HFF-Myc (cell line): ENCODE results near the gene SMAD6.

Experiments used
- DNase-seq: peaks from one replicate; pipeline ENCODE4 v3.0.0-alpha.2; 2011; ENCODE audit warnings: low read depth; ENCODE audit errors: extremely low read depth
- H3K4me3 ChIP-seq: replicated peaks from 2 replicates; pipeline ENCODE4 v1.5.1; 2011; ENCODE audit warnings: low read depth, mild to moderate bottlenecking, control low read depth, low read length
- TF ChIP-seq, protein P1 (sequence below): IDR thresholded peaks from 2 replicates; pipeline ENCODE4 v1.5.1; 2012; ENCODE audit warnings: mild to moderate bottlenecking, low read depth, low read length, control low read depth; ENCODE audit errors: missing control alignments

The SMAD6 gene

DNA sequence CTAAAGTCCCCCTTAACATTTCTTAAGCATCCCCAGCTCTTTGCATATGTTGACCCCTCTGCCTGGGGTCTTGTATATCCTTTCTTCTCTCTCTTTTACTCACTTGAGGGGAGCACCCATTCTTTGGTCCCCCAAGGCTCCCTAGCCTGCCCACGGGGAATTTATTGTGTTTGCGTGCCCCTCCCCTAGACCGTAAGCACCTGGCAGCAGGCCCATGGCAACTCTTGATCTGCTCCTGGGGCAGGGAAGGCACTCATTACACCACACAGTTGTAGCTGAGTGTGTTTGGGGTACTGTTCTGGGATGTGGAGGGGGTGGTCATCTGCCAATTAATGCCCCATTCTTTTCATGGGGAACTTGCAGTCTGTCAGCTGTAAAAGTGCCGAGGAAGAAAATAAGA lies 27.3 kb upstream of the SMAD6 start:
- TF ChIP-seq, protein P1, sequence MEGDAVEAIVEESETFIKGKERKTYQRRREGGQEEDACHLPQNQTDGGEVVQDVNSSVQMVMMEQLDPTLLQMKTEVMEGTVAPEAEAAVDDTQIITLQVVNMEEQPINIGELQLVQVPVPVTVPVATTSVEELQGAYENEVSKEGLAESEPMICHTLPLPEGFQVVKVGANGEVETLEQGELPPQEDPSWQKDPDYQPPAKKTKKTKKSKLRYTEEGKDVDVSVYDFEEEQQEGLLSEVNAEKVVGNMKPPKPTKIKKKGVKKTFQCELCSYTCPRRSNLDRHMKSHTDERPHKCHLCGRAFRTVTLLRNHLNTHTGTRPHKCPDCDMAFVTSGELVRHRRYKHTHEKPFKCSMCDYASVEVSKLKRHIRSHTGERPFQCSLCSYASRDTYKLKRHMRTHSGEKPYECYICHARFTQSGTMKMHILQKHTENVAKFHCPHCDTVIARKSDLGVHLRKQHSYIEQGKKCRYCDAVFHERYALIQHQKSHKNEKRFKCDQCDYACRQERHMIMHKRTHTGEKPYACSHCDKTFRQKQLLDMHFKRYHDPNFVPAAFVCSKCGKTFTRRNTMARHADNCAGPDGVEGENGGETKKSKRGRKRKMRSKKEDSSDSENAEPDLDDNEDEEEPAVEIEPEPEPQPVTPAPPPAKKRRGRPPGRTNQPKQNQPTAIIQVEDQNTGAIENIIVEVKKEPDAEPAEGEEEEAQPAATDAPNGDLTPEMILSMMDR = no peak
- no peak for DNase-seq
- no peak overlapping the region for H3K4me3 ChIP-seq

DNA sequence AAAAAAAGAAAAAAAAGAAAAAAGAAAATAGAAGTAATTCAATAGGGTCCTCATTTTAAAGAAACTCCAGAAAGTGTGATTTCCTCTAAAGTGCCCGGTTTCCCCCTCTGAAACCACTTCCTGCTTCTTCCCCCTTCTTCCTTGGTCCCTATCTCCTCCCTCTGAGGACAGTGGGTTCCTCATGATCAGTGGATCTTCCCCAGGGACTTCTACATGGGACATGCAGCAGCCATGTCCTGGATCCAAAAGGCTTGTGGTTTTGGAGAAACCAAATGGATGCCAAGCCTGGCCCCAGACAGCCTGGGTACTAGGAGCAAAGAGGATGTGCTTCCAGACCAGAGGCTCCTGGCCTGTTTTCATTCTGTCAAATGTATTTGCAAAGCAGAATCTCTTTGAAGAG lies 26.6 kb upstream of the SMAD6 start:
- TF ChIP-seq, protein P1 = no peak
- no peak overlapping the region for H3K4me3 ChIP-seq
- DNase-seq = no peak

DNA sequence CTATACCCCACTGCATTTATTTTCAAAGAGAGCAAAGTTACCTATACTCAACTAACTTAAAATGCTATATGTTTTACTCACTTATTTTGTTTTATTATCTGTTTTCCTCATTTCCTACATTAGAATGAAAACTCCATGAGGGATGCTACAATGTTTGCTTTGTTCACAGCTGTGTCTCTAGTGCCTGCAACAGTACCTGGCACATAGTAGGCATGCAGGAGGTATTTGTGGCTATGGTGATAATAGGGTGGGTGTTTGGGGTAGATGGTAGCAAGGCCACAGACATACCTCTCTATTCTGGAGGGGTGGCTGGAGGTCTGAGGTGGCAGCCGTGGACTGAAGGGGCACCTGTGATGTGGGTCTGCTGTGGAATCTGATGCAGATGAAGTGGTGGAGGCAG lies 24.7 kb upstream of the SMAD6 start:
- DNase-seq = no peak
- no peak overlapping the region for H3K4me3 ChIP-seq
- TF ChIP-seq, protein P1 = no peak

DNA sequence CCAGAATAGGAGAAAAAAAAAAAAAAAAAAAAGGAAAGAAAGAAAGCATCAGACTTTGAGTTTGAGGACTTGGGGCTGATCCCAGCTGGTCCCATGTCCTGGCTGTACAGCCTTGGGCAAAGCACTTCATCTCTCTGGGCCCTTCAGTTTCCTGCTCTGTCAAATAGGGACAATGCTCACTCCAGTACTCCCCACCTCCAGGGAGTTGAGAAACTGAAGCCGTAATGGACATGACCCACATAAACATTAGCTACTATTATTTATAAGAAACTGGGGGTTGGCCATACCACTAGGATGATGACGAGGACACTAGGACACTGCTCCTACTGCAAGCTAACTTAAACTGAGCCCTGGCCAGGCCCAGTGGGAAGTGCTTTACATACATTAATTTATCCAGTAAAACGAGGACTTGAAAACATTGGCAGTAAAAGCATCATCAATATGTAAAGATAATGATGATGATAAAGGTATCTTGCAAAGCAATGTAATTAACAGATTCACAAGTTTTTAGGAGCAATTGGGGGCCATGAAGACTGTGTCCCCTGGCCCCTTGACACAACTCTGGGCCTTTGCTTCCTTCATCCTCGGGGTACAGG lies 22.9 kb upstream of the SMAD6 start:
- TF ChIP-seq, protein P1 = no peak
- H3K4me3 ChIP-seq = no peak overlapping the region
- DNase-seq = no peak

GRCh38 chr15:66679657-66680108 lies 22.4 kb upstream of the SMAD6 start:
- no peak overlapping the region for H3K4me3 ChIP-seq
- DNase-seq = no peak
- TF ChIP-seq, protein P1 = no peak

DNA sequence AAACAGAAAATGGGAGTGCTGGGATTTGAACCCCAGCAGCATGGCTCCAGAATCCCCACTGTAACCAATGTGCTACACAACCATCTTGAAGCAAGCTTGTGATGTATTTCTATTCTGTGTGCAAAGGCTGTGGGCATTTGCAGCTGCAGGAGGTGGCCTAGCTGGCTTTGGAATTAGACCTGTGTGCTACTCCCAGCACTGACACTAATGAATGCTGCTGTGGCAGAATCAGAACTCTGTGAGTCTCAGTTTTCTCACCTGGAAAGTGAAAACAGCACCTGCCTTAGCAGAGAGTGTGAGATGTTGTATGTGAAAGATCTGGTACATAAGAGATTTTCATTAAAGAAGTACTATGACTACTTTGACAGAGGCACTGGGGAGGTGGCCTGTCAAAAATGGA lies 21.5 kb upstream of the SMAD6 start:
- no peak overlapping the region for H3K4me3 ChIP-seq
- DNase-seq = no peak
- TF ChIP-seq, protein P1 = no peak

- DNase-seq = no peak
- TF ChIP-seq, protein P1 = no peak
- H3K4me3 ChIP-seq = no peak overlapping the region
These were observed 20.6 kb upstream of the SMAD6 start for GRCh38 chr15:66681395-66681794.
